CD4-positive, alpha-beta memory T cell (primary cell): ENCODE data around the gene EXTL2. TPM values are rescaled to one million over a fixed set of nuclear protein-coding genes. Genes with fewer than 3 reads are reported as not detected.
"Not testable (repeated sequence)": the region's sequence is repeated elsewhere in the genome, so short reads cannot be mapped to it uniquely, and the experiment has no call there.

Source experiments
- CTCF ChIA-PET: fragments of 350-600 bp; sonication (Branson Sonifier 250); formaldehyde crosslinking; loops from one replicate; lab custom pipeline; 2021; ENCODE audit warnings: inconsistent platforms; ENCODE audit not compliant: partially characterized antibody; lab: Charles Lee
- POLR2A ChIA-PET: fragments of 350-600 bp; sonication (Branson Sonifier 250); formaldehyde crosslinking; loops from one replicate; lab custom pipeline; 2021; ENCODE audit not compliant: partially characterized antibody; lab: Charles Lee
- DNase-seq, 5 donors: peaks; one replicate each; pipeline versions ENCODE4 v3.0.0 to v3.0.0-alpha.2; 2020 to 2022; ENCODE audit warnings: mixed read lengths in 1 of 5
- H3K27ac ChIP-seq: one replicate; pipeline ENCODE4 v1.7.0; 2013; ENCODE audit warnings: low read depth, low read length
- H3K27me3 ChIP-seq: 2 replicates; pipeline ENCODE4 v1.7.0; 2013; ENCODE audit warnings: mild to moderate bottlenecking, low read length, moderate library complexity; ENCODE audit not compliant: insufficient read depth
- H3K36me3 ChIP-seq: 2 replicates; pipeline ENCODE4 v1.7.0; 2013; ENCODE audit warnings: mild to moderate bottlenecking, low read length, moderate library complexity; ENCODE audit not compliant: insufficient read depth
- H3K4me1 ChIP-seq: 2 replicates; pipeline ENCODE4 v1.7.0; 2013; ENCODE audit warnings: mild to moderate bottlenecking, low read length, moderate library complexity; ENCODE audit not compliant: insufficient read depth
- H3K4me3 ChIP-seq, 2 donors: one replicate each; pipeline ENCODE4 v1.7.0; 2013; ENCODE audit warnings: low read length in 2 of 2, mild to moderate bottlenecking in 1 of 2
- H3K9me3 ChIP-seq, 2 donors: one replicate each; pipeline ENCODE4 v1.7.0; 2013; ENCODE audit warnings: low read length in 2 of 2, control low read depth in 1 of 2; ENCODE audit not compliant: control insufficient read depth in 1 of 2
- H3K27ac Mint-ChIP-seq, 7 donors: one replicate each; pipeline ENCODE4 v1.8.0; 2020 to 2021; ENCODE audit warnings: mixed read lengths in 7 of 7, mild to moderate bottlenecking in 6 of 7, inconsistent platforms in 3 of 7, moderate library complexity in 3 of 7
- H3K27me3 Mint-ChIP-seq, 2 donors: one replicate each; pipeline ENCODE4 v1.8.0; 2020 to 2021; ENCODE audit warnings: mixed read lengths in 2 of 2
- H3K36me3 Mint-ChIP-seq, 2 donors: one replicate each; pipeline ENCODE4 v1.8.0; 2020 to 2021; ENCODE audit warnings: mixed read lengths in 2 of 2, inconsistent platforms in 1 of 2, mild to moderate bottlenecking in 1 of 2
- H3K4me1 Mint-ChIP-seq, 4 donors: one replicate each; pipeline ENCODE4 v1.8.0; 2020 to 2021; ENCODE audit warnings: mixed read lengths in 4 of 4, mild to moderate bottlenecking in 1 of 4
- H3K4me3 Mint-ChIP-seq, 8 donors: one replicate each; pipeline ENCODE4 v1.8.0; 2020 to 2021; ENCODE audit warnings: mixed read lengths in 8 of 8, mild to moderate bottlenecking in 7 of 8, moderate library complexity in 6 of 8, inconsistent platforms in 3 of 8
- H3K9me3 Mint-ChIP-seq, 8 donors: one replicate each; pipeline ENCODE4 v1.8.0; 2020 to 2021; ENCODE audit warnings: mixed read lengths in 8 of 8, mild to moderate bottlenecking in 5 of 8, inconsistent platforms in 3 of 8, moderate library complexity in 1 of 8
- intact Hi-C: fragments of 100-400 bp; cut with micrococcal nuclease; formaldehyde crosslinking; loops from one replicate; pipeline ENCODE4 v1.15.1; 2023
- polyA plus RNA-seq, 2 donors: library from polyadenylated mRNA; unstranded; fragments of 300-500 nt; fragmentation: Illumina TruSeq; gene quantifications; one replicate each; pipeline ENCODE4 v1.2.3, GENCODE V29; 2021
- total RNA-seq, 2 experiments: library from RNA; stranded (reverse); gene quantifications; one replicate each; pipeline ENCODE4 v1.2.3, GENCODE V29; 2021

Gene EXTL2
- total and polyA plus RNA-seq, 4 experiments from 2014 or later, result 1.5 to 4.2 (median 2.5) TPM

DNA sequence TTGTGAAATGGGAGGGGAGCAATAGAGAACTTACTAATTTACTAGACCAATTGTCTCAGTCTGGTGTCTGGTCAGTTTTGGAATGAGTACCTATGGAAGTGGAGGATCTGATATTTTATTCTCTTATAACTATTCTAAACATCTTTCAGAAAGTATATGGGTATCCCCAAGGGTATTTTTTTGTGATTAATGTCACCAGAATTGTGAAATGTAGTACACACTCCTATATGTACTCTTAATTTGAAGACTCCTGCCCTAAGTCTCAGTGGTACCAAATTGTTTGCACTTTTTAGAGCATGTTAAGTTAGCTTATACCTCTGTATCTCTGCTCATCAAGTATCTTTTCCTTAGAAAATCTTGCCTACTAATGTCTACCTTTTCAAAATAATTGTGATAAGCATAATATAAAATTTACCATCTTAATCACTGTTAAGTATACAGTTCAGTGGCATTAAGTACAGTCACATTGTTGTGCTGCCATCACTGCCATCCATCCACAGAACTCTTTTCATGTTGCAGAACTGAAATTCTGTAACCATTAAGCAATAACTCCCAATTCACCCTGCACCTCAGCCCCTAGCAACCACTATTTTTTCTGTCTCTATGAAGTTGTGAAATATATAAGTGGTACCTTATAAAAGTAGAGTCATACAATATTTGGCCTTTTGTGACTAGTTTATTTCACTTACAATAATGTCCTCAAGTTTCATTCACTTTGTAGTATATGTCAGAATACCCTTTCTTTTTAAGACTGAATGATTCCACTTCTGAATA is 41.7 kb upstream of the EXTL2 start:
- Mint-ChIP-seq H3K4me3 (peak overlapping the region in 4 of 8 donors; percentile 0 to 67 (median 30)), H3K27ac (peak overlapping the region in 6 of 7 donors; percentile 19 to 67 (median 42))

DNA sequence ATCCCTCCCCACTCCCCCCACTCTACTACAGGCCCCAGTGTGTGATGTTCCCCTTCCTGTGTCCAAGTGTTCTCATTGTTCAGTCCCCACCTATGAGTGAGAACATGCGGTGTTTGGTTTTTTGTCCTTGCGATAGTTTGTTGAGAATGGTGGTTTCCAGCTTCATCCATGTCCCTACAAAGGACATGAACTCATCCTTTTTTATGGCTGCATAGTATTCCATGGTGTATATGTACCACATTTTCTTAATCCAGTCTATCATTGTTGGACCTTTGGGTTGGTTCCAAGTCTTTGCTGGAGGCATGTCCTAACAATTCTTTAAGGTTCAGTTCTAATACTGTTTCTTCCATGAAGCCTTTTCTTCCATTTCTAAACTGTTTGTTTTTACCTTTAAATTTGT is 38.9 kb upstream of the EXTL2 start:
- Histone ChIP-seq H3K4me1 (peaks cover 68% of the 10 kb centered on the region), H3K27ac (peak overlapping the region; percentile 7)
- H3K36me3 ChIP-seq, H3K4me3 ChIP-seq, H3K27me3 ChIP-seq, DNase-seq, H3K27me3 Mint-ChIP-seq, intact Hi-C loops, H3K9me3 ChIP-seq: not testable (repeated sequence)
- Mint-ChIP-seq H3K4me1 (peaks cover 47 to 84% (median 61%) of the 10 kb centered on the region in 4 donors), H3K27ac (peak overlapping the region; percentile 43 to 90 (median 67)), H3K36me3 (peaks cover 61 to 65% of the 10 kb centered on the region in 2 donors), H3K4me3 (peak overlapping the region in 1 of 8 donors; percentile 52), H3K9me3 (peaks cover 0 to 34% (median 16%) of the 10 kb centered on the region in 8 donors)
- ChIA-PET POLR2A (interaction anchor here (2.0 kb wide), 1 partner anchor 16 kb away, joined by 13 read pairs; no protein-coding TSS in a partner anchor), CTCF (interaction anchor here (0.7 to 1.7 kb wide), 7 partner anchors 12 to 355 kb away, joined by 3 to 7 read pairs (median 4); no protein-coding TSS in a partner anchor)

More for the DNA sequence above, 41.7 kb upstream of the EXTL2 start:
- no peak for DNase-seq
- Histone ChIP-seq H3K27me3 (no peaks in the 10 kb centered on the region), H3K4me1 (peaks cover 41% of the 10 kb centered on the region), H3K9me3 (no peaks in the 10 kb centered on the region), H3K36me3 (peaks cover 9% of the 10 kb centered on the region), H3K4me3 (no peak overlapping the region), H3K27ac (no peak overlapping the region)
- peaks cover 44 to 76% (median 57%) of the 10 kb centered on the region in 4 donors for H3K4me1 Mint-ChIP-seq
- POLR2A ChIA-PET, result interaction anchor here (1.2 to 2.8 kb wide), 3 partner anchors 9 to 310 kb away, joined by 3 to 12 read pairs (median 4); partner anchors contain the start of gene S1PR1
- CTCF ChIA-PET, result interaction anchor here (0.7 kb wide), 1 partner anchor 302 kb away, joined by 3 read pairs; no protein-coding TSS in a partner anchor
- intact Hi-C loops, result no loop called here
- H3K27me3 Mint-ChIP-seq, result no peaks in the 10 kb centered on the region
- peaks cover 0 to 34% (median 17%) of the 10 kb centered on the region in 8 donors for H3K9me3 Mint-ChIP-seq
- peaks cover 76 to 79% of the 10 kb centered on the region in 2 donors for H3K36me3 Mint-ChIP-seq

DNA sequence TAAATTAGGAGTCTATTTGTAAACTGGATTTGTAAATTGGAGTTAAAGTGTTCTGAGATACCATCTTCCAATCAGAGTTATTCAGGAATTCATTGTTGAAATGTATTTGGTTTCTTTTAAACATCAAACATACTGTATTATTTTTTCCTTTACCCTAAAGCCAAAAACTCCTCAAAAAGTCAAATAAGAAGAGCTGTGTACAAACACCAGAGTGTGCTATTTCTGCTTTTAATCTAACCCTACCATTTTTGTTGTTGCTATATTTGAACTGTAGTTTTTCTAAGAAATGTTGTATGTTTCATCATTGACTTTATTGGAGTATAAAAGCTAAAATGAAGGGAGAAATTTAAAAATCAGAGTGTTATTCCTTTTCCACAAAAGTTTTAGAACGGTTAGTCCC is 37.1 kb upstream of the EXTL2 start:
- POLR2A ChIA-PET, result interaction anchor here (0.6 to 2.0 kb wide), 10 partner anchors 11 to 525 kb away, joined by 3 to 13 read pairs (median 3); partner anchors contain the start of gene S1PR1
- peaks cover 0 to 31% (median 13%) of the 10 kb centered on the region in 8 donors for H3K9me3 Mint-ChIP-seq
- peaks cover 45 to 50% of the 10 kb centered on the region in 2 donors for H3K36me3 Mint-ChIP-seq
- peaks cover 87% of the 10 kb centered on the region for H3K4me1 ChIP-seq
- no peaks in the 10 kb centered on the region for H3K9me3 ChIP-seq
- H3K4me1 Mint-ChIP-seq, result peaks cover 43 to 71% (median 58%) of the 10 kb centered on the region in 4 donors
- intact Hi-C loops, result no loop called here
- peak overlapping the region; percentile 86 to 95 (median 90) for H3K27ac Mint-ChIP-seq
- DNase-seq, result no peak
- H3K27me3 Mint-ChIP-seq, result no peaks in the 10 kb centered on the region
- H3K36me3 ChIP-seq, result peaks cover 8% of the 10 kb centered on the region
- peak overlapping the region; percentile 36 for H3K27ac ChIP-seq
- peak overlapping the region in 5 of 8 donors; percentile 21 to 84 (median 70) for H3K4me3 Mint-ChIP-seq
- no peak overlapping the region for H3K4me3 ChIP-seq
- H3K27me3 ChIP-seq, result no peaks in the 10 kb centered on the region
- CTCF ChIA-PET, result interaction anchor here (1.0 to 2.0 kb wide), 5 partner anchors 17 to 357 kb away, joined by 3 to 18 read pairs (median 4); no protein-coding TSS in a partner anchor

DNA sequence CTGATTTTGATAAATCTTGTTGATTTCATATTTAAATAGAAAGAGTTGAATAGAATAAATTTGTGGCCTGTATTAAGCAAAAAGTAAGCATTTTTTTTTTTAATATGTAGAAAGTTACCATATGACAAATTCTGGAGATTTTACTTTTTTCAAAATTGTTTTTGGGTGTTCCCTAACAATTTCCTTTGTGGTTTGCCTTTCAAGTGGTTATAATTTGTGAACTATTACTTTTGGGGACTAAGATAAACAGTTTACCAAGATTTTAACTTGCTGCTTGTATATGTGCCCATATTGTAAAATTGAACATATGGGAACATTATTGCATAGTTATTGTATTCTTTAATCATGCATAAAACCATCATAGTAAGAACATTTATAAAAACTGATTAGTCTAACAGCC is 35.9 kb upstream of the EXTL2 start:
- Mint-ChIP-seq H3K27me3 (no peaks in the 10 kb centered on the region), H3K27ac (peak overlapping the region; percentile 86 to 95 (median 90))

DNA sequence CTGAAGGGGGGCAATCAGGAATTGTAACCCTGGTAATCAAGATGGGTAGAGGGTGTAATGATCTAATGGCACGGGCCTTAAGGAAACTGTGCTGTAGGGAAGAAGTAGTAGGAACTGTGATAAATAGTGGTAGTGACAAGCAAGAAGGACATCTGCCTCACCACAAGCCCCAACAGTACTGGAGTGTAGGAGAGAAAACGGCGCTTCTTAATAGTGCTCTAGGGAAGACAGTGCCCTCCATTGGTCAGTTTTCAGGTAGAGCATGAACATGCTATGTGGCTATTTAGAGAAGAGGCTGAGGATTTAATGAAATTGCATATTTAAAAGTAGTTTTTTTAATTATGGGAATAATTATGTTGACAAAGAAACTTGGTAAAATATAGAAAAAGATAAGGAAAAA is 33.5 kb upstream of the EXTL2 start:
- intact Hi-C loops, result loop anchor here (5.0 kb wide), 1 partner anchor 34 kb away; no protein-coding TSS in a partner anchor
- H3K9me3 ChIP-seq, result no peaks in the 10 kb centered on the region
- H3K4me1 ChIP-seq, result peaks cover 95% of the 10 kb centered on the region
- ChIA-PET CTCF (interaction anchor here (0.7 to 7.8 kb wide), 5 partner anchors 309 to 430 kb away, joined by 4 to 129 read pairs (median 5); partner anchors contain the start of gene S1PR1), POLR2A (interaction anchor here (0.7 to 10.1 kb wide), 37 partner anchors 9 to 429 kb away, joined by 3 to 335 read pairs (median 5); partner anchors contain the start of genes DPH5, S1PR1 and SLC30A7)
- Mint-ChIP-seq H3K9me3 (peaks cover 0 to 8% (median 3%) of the 10 kb centered on the region in 8 donors), H3K27ac (no peak overlapping the region), H3K36me3 (peaks cover 28 to 36% of the 10 kb centered on the region in 2 donors), H3K27me3 (no peaks in the 10 kb centered on the region), H3K4me1 (peaks cover 38 to 64% (median 49%) of the 10 kb centered on the region in 4 donors), H3K4me3 (no peak overlapping the region)
- peak overlapping the region; percentile 50 for H3K27ac ChIP-seq
- peak overlapping the region in 1 of 2 donors; percentile 39 for H3K4me3 ChIP-seq
- no peaks in the 10 kb centered on the region for H3K36me3 ChIP-seq
- H3K27me3 ChIP-seq, result no peaks in the 10 kb centered on the region
- no peak for DNase-seq

More for the DNA sequence above, 35.9 kb upstream of the EXTL2 start:
- Histone ChIP-seq H3K9me3 (no peaks in the 10 kb centered on the region), H3K27me3 (no peaks in the 10 kb centered on the region), H3K27ac (peak overlapping the region; percentile 36), H3K4me3 (no peak overlapping the region), H3K36me3 (no peaks in the 10 kb centered on the region), H3K4me1 (peaks cover 88% of the 10 kb centered on the region)
- H3K36me3 Mint-ChIP-seq, result peaks cover 36 to 42% of the 10 kb centered on the region in 2 donors
- ChIA-PET POLR2A (interaction anchor here (1.0 to 10.1 kb wide), 6 partner anchors 19 to 315 kb away, joined by 4 to 335 read pairs (median 17); partner anchors contain the start of genes S1PR1 and SLC30A7), CTCF (interaction anchor here (1.7 to 2.1 kb wide), 5 partner anchors 19 to 379 kb away, joined by 5 to 12 read pairs (median 8); no protein-coding TSS in a partner anchor)
- peaks cover 42 to 66% (median 53%) of the 10 kb centered on the region in 4 donors for H3K4me1 Mint-ChIP-seq
- peaks cover 0 to 28% (median 13%) of the 10 kb centered on the region in 8 donors for H3K9me3 Mint-ChIP-seq
- peak in 4 of 5 donors; percentile 58 to 68 (median 66) for DNase-seq
- peak overlapping the region; percentile 23 to 84 (median 70) for H3K4me3 Mint-ChIP-seq
- intact Hi-C loops, result no loop called here

DNA sequence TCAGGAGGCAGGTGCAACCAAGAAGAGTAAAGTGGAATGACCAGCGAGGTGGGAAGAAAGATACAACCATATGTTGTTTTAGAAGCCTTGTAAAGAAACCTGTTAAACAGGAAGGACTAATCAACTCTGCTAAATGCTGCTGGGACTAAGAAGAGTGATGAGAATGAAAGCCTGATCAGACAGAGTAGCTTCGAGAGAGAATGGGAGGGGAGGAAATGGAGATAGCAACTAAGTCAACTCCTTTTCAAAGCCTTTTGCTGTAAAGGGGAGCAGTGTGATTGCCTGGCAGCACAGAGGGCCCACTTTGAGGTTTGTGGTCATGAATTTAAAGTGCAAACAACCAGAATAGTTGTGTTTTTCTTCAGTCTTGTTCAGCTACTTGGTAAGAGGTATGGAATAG is 32.6 kb upstream of the EXTL2 start:
- Histone ChIP-seq H3K27ac (peak overlapping the region; percentile 50), H3K4me1 (peaks cover 90% of the 10 kb centered on the region), H3K9me3 (no peaks in the 10 kb centered on the region), H3K27me3 (no peaks in the 10 kb centered on the region), H3K36me3 (no peaks in the 10 kb centered on the region), H3K4me3 (peak overlapping the region in 1 of 2 donors; percentile 39)
- Mint-ChIP-seq H3K4me1 (peaks cover 33 to 64% (median 49%) of the 10 kb centered on the region in 4 donors), H3K27ac (no peak overlapping the region), H3K4me3 (no peak overlapping the region), H3K27me3 (no peaks in the 10 kb centered on the region), H3K9me3 (peaks cover 0 to 3% (median 0%) of the 10 kb centered on the region in 8 donors), H3K36me3 (peaks cover 25 to 28% of the 10 kb centered on the region in 2 donors)
- peak; percentile 75 to 82 (median 80) for DNase-seq
- ChIA-PET CTCF (interaction anchor here (0.7 to 7.8 kb wide), 8 partner anchors 22 to 431 kb away, joined by 3 to 129 read pairs (median 4); partner anchors contain the start of gene S1PR1), POLR2A (interaction anchor here (0.6 to 10.1 kb wide), 47 partner anchors 9 to 430 kb away, joined by 3 to 335 read pairs (median 5); partner anchors contain the start of genes DPH5, S1PR1 and SLC30A7)
- intact Hi-C loops, result loop anchor here (1.0 to 5.0 kb wide), 5 partner anchors 22 to 311 kb away; no protein-coding TSS in a partner anchor
